ENCODE measurements around the gene ZNF816.
"Not testable (repeated sequence)": the region's sequence is repeated elsewhere in the genome, so short reads cannot be mapped to it uniquely, and the experiment has no call there.

- TF ChIP-seq EZH2 (IDR thresholded peaks at IDR 0.05; ENCODE audit: borderline replicate concordance, insufficient read depth, low read length, poor library complexity, severe bottlenecking); POLR2AphosphoS5 (IDR thresholded peaks at IDR 0.05); CTCF (IDR thresholded peaks at IDR 0.05; ENCODE audit: poor library complexity, severe bottlenecking); SMC3 (conservative IDR thresholded peaks at IDR 0.05; ENCODE audit: poor library complexity): not testable (repeated sequence)
Observed at GRCh38 chr19:52941523-52941922, 21.2 kb downstream of the ZNF816 start.
